ENCODE measurements around the gene NDST4. TPM values are rescaled to one million over a fixed set of nuclear protein-coding genes. Genes with fewer than 3 reads are reported as not detected.
A peak's percentile ranks its signal among the peaks of the same experiment; 100 is the strongest.

NDST4 gene
- total and polyA plus RNA-seq, 2 of the 13 experiments (the other 11 are each of a cell fraction or from before 2014, with no cell fraction given) = not detected

DNA sequence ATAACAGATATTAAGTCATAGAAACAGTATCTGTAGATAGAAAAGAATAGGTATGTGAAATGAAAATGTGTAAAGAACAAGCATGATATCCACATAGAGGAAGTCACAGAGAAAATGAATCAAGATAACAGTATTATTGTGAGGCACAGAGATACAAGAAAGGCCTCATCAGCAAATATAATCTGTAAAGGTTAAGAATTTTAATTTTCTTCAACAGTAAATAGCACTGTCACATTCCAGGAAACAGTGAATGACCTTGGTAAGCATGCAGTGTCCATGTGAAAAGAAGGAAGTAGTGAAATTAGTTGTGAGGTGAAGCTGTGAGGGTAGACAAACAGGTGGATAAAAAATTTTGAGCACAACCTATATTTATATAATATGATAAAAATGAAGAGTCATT is 39.5 kb upstream of the NDST4 start:
- Histone ChIP-seq H3K27me3 (ENCODE audit: control insufficient read depth in 1 of 2, insufficient read depth in 2 of 2, low read length in 2 of 2) (no peaks in the 10 kb centered on the region; a peak in 1 of 5 replicates), H2AFZ (ENCODE audit: low read length) (no peak overlapping the region), H3K79me2 (ENCODE audit: insufficient read depth, low read length) (no peaks in the 10 kb centered on the region), H3K9me3 (ENCODE audit: low read length) (no peaks in the 10 kb centered on the region), H3K36me3 (replicated peaks in 1 of 2; ENCODE audit: control insufficient read depth in 1 of 2, insufficient read depth in 2 of 2, low read length in 2 of 2) (no peaks in the 10 kb centered on the region), H3K27ac (ENCODE audit: extremely low read length, insufficient read depth, low read length) (no peak overlapping the region), H3K4me2 (ENCODE audit: low read depth, low read length) (no peak overlapping the region), H3K9ac (ENCODE audit: insufficient read depth, low read depth, low read length) (no peak overlapping the region), H4K20me1 (ENCODE audit: insufficient read depth, low read length) (no peaks in the 10 kb centered on the region), H3K4me3 (replicated peaks in 1 of 3; ENCODE audit: insufficient read depth in 1 of 3, low read depth in 2 of 3, low read length in 3 of 3) (no peak overlapping the region), H3K4me1 (ENCODE audit: insufficient read depth, low read length) (no peaks in the 10 kb centered on the region)
- no peak for DNase-seq (ENCODE audit: low spot score)
- ChIA-PET POLR2A (no interaction called here), CTCF (ENCODE audit: low intra/inter-chr PET ratio, low total read pairs) (no interaction called here)
- in situ Hi-C loops (cut with HindIII; ENCODE audit: extremely low pct_ligation_motif_present, low pct_unique_long_range_greater_than_20kb) (no loop called here), intact Hi-C loops (cut with micrococcal nuclease; ENCODE audit: unreplicated experiment) (no loop called here)
- ATAC-seq = no peak
- TF ChIP-seq MAFK (conservative IDR thresholded peaks at IDR 0.05 in 1 of 2, IDR thresholded peaks at IDR 0.05 in 1 of 2; ENCODE audit: low read length in 2 of 2) (peak in 1 of 2 experiments; percentile 65; a peak in 2 of 4 replicates), MAFF (IDR thresholded peaks at IDR 0.05; ENCODE audit: low read depth, low read length) (0 out of 2 replicates have a peak, but pooled peaks have one; percentile 16), DNMT3B (CRISPR knock-in tag; conservative IDR thresholded peaks at IDR 0.05) (no peak)
- no peak for FAIRE-seq
- BruUV-seq (replicated peaks) = no TSS peak

DNA sequence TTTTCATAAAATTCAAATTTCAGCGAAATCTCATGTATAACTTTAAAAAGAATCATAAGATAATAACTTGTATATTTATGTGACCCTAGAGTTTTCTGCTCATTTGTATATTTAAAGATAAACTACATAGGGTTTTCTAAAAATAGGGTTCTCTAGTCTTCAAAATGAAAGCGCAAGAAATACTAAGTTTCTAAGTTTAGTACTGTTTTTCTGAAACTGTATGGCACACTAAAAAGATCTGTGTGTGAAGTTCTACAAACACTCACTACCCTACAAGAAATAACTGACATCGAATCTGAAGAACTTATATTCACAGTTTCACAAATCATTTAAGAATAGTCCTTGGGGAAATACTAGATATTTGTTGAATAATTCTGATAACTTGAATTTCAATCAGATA is 38.7 kb upstream of the NDST4 start:
- Histone ChIP-seq H3K4me1 (ENCODE audit: insufficient read depth, low read length) (no peaks in the 10 kb centered on the region), H2AFZ (ENCODE audit: low read length) (no peak overlapping the region), H3K79me2 (ENCODE audit: insufficient read depth, low read length) (no peaks in the 10 kb centered on the region), H3K27me3 (ENCODE audit: control insufficient read depth in 1 of 2, insufficient read depth in 2 of 2, low read length in 2 of 2) (no peaks in the 10 kb centered on the region; a peak in 1 of 5 replicates), H3K9me3 (ENCODE audit: low read length) (no peaks in the 10 kb centered on the region), H3K36me3 (replicated peaks in 1 of 2; ENCODE audit: control insufficient read depth in 1 of 2, insufficient read depth in 2 of 2, low read length in 2 of 2) (no peaks in the 10 kb centered on the region), H3K9ac (ENCODE audit: insufficient read depth, low read depth, low read length) (no peak overlapping the region), H4K20me1 (ENCODE audit: insufficient read depth, low read length) (no peaks in the 10 kb centered on the region), H3K27ac (ENCODE audit: extremely low read length, insufficient read depth, low read length) (no peak overlapping the region), H3K4me2 (ENCODE audit: low read depth, low read length) (no peak overlapping the region), H3K4me3 (replicated peaks in 1 of 3; ENCODE audit: insufficient read depth in 1 of 3, low read depth in 2 of 3, low read length in 3 of 3) (no peak overlapping the region)
- ChIA-PET CTCF (ENCODE audit: low intra/inter-chr PET ratio, low total read pairs) (no interaction called here), POLR2A (no interaction called here)
- no TSS peak for BruUV-seq (replicated peaks)
- in situ Hi-C loops (cut with HindIII; ENCODE audit: extremely low pct_ligation_motif_present, low pct_unique_long_range_greater_than_20kb) = no loop called here
- no peak for ATAC-seq
- intact Hi-C loops (cut with micrococcal nuclease; ENCODE audit: unreplicated experiment) = no loop called here
- no peak for FAIRE-seq
- no peak for DNase-seq (ENCODE audit: low spot score)
- 21% methylated on average over 3 of the region's 3 CpGs for WGBS (ENCODE audit: low lambda C conversion rate)
- TF ChIP-seq HES4 (CRISPR knock-in tag; IDR thresholded peaks at IDR 0.05; ENCODE audit: borderline replicate concordance) (no peak), RXRB (CRISPR knock-in tag; IDR thresholded peaks at IDR 0.05; ENCODE audit: borderline replicate concordance) (no peak), TCF7 (IDR thresholded peaks at IDR 0.05; ENCODE audit: low read depth) (no peak)
- TF ChIP-seq, protein P1, sequence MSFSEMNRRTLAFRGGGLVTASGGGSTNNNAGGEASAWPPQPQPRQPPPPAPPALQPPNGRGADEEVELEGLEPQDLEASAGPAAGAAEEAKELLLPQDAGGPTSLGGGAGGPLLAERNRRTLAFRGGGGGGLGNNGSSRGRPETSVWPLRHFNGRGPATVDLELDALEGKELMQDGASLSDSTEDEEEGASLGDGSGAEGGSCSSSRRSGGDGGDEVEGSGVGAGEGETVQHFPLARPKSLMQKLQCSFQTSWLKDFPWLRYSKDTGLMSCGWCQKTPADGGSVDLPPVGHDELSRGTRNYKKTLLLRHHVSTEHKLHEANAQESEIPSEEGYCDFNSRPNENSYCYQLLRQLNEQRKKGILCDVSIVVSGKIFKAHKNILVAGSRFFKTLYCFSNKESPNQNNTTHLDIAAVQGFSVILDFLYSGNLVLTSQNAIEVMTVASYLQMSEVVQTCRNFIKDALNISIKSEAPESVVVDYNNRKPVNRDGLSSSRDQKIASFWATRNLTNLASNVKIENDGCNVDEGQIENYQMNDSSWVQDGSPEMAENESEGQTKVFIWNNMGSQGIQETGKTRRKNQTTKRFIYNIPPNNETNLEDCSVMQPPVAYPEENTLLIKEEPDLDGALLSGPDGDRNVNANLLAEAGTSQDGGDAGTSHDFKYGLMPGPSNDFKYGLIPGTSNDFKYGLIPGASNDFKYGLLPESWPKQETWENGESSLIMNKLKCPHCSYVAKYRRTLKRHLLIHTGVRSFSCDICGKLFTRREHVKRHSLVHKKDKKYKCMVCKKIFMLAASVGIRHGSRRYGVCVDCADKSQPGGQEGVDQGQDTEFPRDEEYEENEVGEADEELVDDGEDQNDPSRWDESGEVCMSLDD (CRISPR knock-in tag; IDR thresholded peaks at IDR 0.05; ENCODE audit: borderline replicate concordance) = no peak
